ENCODE data around the gene MTFR1L.
"Not testable (repeated sequence)": the region's sequence is repeated elsewhere in the genome, so short reads cannot be mapped to it uniquely, and the experiment has no call there.

The MTFR1L gene

GRCh38 chr1:25831569-25832196, 11.9 kb downstream of the MTFR1L start:
- in situ Hi-C loops (cut with MboI; ENCODE audit: low sequenced_read_pairs, unreplicated experiment) = no loop called here

GRCh38 chr1:25832336-25833037, 12.7 kb downstream of the MTFR1L start:
- no peak for DNase-seq (ENCODE audit: low spot score)
- no peak for TF ChIP-seq CTCF (IDR thresholded peaks at IDR 0.05; ENCODE audit: borderline replicate concordance, control extremely low read depth, extremely low read depth, insufficient read depth, missing control alignments)
- in situ Hi-C loops (cut with MboI; ENCODE audit: low sequenced_read_pairs, unreplicated experiment) = no loop called here

More at GRCh38 chr1:25831569-25832196, 11.9 kb downstream of the MTFR1L start:
- no peak for TF ChIP-seq CTCF (IDR thresholded peaks at IDR 0.05; ENCODE audit: borderline replicate concordance, control extremely low read depth, extremely low read depth, insufficient read depth, missing control alignments)
- no peak for DNase-seq (ENCODE audit: low spot score)

- no peak for DNase-seq (ENCODE audit: low spot score)
- no peak for TF ChIP-seq CTCF (IDR thresholded peaks at IDR 0.05; ENCODE audit: borderline replicate concordance, control extremely low read depth, extremely low read depth, insufficient read depth, missing control alignments)
- in situ Hi-C loops (cut with MboI; ENCODE audit: low sequenced_read_pairs, unreplicated experiment) = no loop called here
Measured at GRCh38 chr1:25833158-25833557, 13.4 kb downstream of the MTFR1L start.

GRCh38 chr1:25834894-25835293, 15.1 kb downstream of the MTFR1L start:
- in situ Hi-C loops (cut with MboI; ENCODE audit: low sequenced_read_pairs, unreplicated experiment) = no loop called here
- DNase-seq (ENCODE audit: low spot score) = no peak
- no peak for TF ChIP-seq CTCF (IDR thresholded peaks at IDR 0.05; ENCODE audit: borderline replicate concordance, control extremely low read depth, extremely low read depth, insufficient read depth, missing control alignments)

- in situ Hi-C loops (cut with MboI; ENCODE audit: low sequenced_read_pairs, unreplicated experiment) = no loop called here
- no peak for DNase-seq (ENCODE audit: low spot score)
- TF ChIP-seq CTCF (IDR thresholded peaks at IDR 0.05; ENCODE audit: borderline replicate concordance, control extremely low read depth, extremely low read depth, insufficient read depth, missing control alignments) = no peak
Measured at GRCh38 chr1:25836695-25837094, 16.9 kb downstream of the MTFR1L start.

GRCh38 chr1:25837262-25837875, 17.6 kb downstream of the MTFR1L start:
- DNase-seq (ENCODE audit: low spot score) = no peak
- in situ Hi-C loops (cut with MboI; ENCODE audit: low sequenced_read_pairs, unreplicated experiment) = no loop called here
- TF ChIP-seq CTCF (IDR thresholded peaks at IDR 0.05; ENCODE audit: borderline replicate concordance, control extremely low read depth, extremely low read depth, insufficient read depth, missing control alignments) = peak; percentile 36

GRCh38 chr1:25839808-25840207, 20.1 kb downstream of the MTFR1L start:
- DNase-seq (ENCODE audit: low spot score); in situ Hi-C loops (cut with MboI; ENCODE audit: low sequenced_read_pairs, unreplicated experiment): not testable (repeated sequence)
